GM13976 (cell line): Measurements from ENCODE around the gene PTPN11.
A peak's percentile ranks its signal among the peaks of the same experiment; 100 is the strongest.
"Not testable (repeated sequence)": the region's sequence is repeated elsewhere in the genome, so short reads cannot be mapped to it uniquely, and the experiment has no call there.

Experiments used
- DNase-seq: peaks from one replicate; pipeline ENCODE4 v3.0.0; 2012; ENCODE audit warnings: low spot score
- in situ Hi-C: fragments of 300-500 bp; cut with MboI; formaldehyde crosslinking; loops from one replicate; pipeline ENCODE4 v1.12.0; 2022; ENCODE audit warnings: low sequenced_read_pairs, mixed read lengths, inconsistent platforms; ENCODE audit not compliant: unreplicated experiment
- TF ChIP-seq, protein P1 (sequence below): IDR thresholded peaks from 2 replicates; pipeline ENCODE4 v1.5.1; 2012; ENCODE audit warnings: borderline replicate concordance, mild to moderate bottlenecking; ENCODE audit not compliant: insufficient read depth; ENCODE audit errors: extremely low read depth, missing control alignments, control extremely low read depth

PTPN11 gene

DNA sequence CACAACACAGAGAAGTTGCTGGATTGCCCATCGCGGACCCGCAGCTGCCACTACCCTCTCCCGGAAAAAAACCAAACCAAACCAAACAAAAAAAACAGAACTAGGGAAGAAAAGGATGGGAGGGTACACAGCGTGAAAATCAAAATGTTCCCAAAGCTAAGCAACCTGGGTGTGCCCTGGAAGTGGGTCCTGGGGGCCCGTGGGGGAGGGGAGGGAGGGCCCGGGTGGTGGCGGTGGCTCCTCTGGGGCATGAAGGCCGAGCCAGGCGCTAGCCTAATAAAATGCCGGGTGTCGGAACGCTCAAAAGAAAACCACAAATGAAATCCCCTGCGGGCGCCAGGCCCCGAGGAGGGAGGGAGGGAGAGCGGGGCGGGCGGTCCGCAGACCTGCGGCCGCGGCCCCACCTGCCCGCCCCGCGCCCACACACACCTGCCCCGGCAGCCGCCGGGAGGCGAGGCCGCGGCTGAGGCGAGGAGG is 37.3 kb upstream of the PTPN11 start:
- TF ChIP-seq, protein P1, sequence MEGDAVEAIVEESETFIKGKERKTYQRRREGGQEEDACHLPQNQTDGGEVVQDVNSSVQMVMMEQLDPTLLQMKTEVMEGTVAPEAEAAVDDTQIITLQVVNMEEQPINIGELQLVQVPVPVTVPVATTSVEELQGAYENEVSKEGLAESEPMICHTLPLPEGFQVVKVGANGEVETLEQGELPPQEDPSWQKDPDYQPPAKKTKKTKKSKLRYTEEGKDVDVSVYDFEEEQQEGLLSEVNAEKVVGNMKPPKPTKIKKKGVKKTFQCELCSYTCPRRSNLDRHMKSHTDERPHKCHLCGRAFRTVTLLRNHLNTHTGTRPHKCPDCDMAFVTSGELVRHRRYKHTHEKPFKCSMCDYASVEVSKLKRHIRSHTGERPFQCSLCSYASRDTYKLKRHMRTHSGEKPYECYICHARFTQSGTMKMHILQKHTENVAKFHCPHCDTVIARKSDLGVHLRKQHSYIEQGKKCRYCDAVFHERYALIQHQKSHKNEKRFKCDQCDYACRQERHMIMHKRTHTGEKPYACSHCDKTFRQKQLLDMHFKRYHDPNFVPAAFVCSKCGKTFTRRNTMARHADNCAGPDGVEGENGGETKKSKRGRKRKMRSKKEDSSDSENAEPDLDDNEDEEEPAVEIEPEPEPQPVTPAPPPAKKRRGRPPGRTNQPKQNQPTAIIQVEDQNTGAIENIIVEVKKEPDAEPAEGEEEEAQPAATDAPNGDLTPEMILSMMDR = no peak
- DNase-seq = peak; percentile 80
- in situ Hi-C loops = loop anchor here (10.0 to 25.0 kb wide), 2 partner anchors 187 to 444 kb away; no protein-coding TSS in a partner anchor

DNA sequence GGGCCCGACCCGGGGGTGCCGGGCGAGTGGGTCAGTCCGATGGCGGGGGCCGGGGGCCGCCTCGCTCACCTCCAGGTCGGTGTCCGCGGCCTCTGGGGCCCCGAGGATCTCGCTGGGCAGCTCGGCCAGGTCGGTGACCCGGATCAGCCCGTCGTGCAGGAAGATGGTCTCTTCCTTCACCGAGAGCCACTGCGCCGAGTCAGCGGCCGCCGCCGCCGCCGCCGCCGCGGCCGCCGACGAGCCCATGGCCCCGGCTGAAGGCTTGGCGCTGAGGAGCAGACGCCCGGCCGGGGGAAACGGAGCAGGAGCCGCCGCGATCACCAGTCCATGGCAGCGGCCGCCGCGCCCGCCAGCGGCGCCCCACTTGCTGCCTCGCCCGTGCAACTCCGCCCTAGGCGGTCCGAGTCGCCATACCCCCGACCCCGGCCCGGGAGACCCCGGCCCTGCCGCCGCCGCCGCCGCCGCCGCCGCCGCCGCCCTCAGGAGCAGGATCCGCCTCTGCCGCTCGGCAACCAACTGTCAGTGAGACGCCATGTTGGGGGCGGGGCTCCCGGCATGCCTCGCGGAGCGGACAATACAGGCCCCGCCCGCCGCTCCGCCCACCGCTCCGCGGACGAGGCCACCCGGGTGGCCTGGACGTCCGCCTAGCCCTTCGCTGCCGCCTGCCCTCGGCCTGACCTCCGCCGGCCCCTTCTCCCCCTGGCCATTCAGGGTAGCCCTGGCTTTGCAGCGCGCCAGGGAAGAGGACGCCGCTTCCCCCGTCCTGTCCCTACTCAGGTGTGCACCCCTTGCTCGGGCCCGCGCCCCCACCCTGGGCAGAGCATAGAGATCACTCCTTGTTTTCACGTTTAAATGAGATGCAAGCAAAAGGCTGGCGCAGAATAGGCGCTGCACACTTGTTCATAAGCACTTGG is 36.6 kb upstream of the PTPN11 start, which contains the start of gene HECTD4:
TSS of gene HECTD4 (minus strand) at position 549 of the 914 bp plus-strand sequence. CDS start at position 246, 303 bp downstream.
- in situ Hi-C loops = loop anchor here (10.0 to 25.0 kb wide), 2 partner anchors 187 to 445 kb away; no protein-coding TSS in a partner anchor
- DNase-seq = peak; percentile 99
- TF ChIP-seq, protein P1 = no peak

DNA sequence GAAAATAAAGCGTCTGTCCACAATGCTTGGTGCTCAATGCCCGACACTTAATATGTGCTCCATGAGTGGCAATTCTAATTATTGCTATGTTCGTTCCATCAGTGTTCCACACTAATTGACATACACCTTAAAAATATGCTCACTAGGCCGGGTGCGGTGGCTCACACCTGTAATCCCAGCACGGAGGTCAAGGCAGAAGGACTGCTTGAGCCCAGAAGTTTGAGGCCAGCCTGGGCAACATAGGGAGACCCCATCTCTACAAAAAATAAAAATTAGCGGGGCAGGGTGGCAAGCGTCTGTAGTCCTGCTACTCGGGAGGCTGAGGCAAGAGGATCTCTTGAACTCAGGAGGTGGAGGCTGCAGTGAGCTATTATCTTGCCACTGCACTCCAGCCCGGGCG is 35.9 kb upstream of the PTPN11 start:
- in situ Hi-C loops = loop anchor here (10.0 to 25.0 kb wide), 2 partner anchors 188 to 446 kb away; no protein-coding TSS in a partner anchor

DNA sequence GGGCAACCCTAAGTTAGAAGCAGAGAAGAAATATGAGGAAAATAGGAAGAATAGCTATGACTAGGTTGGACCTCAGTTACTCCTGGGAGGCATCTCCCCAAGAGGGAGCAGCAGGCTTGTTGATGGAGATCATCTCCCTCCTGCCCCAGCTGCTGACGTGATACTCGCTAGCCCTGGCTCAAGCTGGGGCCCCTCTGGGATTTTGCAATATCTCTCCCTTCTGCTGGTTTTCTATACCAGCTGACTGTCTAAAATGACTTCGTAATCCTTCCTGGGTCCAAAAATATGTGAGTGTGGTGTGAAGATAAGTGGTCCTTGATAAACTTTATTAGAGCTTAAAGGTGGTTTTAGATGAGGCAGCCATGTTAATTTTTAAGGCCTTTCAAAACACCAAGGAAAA is 32.0 kb upstream of the PTPN11 start:
- TF ChIP-seq, protein P1 = no peak
- in situ Hi-C loops = loop anchor here (10.0 to 25.0 kb wide), 2 partner anchors 192 to 449 kb away; no protein-coding TSS in a partner anchor
- DNase-seq = no peak

More for the DNA sequence above, 35.9 kb upstream of the PTPN11 start:
- TF ChIP-seq, protein P1 = no peak
- no peak for DNase-seq

DNA sequence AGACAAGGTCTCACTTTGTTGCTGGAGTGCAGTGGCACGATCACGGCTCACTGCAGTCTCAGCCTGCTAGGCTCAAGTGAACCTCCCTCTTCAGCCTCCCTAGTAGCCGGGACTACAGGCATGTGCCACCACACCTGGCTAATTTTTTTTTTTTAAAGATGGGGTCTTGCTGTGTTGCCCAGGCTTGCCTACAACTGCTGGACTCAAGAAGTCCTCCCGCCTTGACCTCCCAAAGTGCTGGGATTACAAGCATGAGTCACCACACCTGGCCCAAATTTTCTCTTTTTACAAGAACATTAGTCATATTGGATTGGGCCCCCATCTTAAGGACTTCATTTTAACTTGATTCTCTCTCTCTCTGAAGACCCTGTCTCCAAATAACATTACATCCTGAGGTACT is 29.5 kb upstream of the PTPN11 start:
- in situ Hi-C loops = loop anchor here (10.0 to 25.0 kb wide), 2 partner anchors 194 to 452 kb away; no protein-coding TSS in a partner anchor
- TF ChIP-seq, protein P1 = no peak
- DNase-seq = no peak

DNA sequence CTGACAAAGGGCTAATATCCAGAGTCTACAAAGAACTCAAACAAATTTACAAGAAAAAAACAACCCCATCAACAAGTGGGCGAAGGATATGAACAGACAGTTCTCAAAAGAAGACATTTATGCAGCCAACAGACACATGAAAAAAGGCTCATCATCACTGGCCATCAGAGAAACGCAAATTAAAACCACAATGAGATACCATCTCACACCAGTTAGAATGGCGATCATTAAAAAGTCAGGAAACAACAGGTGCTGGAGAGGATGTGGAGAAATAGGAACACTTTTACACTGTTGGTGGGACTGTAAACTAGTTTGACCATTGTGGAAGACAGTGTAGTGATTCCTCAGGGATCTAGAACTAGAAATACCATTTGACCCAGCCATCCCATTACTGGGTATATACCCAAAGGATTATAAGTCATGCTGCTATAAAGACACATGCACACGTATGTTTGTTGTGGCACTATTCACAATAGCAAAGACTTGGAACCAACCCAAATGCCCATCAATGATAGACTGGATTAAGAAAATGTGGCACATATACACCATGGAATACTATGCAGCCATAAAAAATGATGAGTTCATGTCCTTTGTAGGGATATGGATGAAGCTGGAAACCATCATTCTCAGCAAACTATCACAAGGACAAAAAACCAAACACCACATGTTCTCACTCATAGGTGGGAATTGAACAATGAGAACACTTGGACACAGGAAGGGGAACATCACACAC is 28.7 kb upstream of the PTPN11 start:
- not testable (repeated sequence) for DNase-seq
- in situ Hi-C loops = loop anchor here (10.0 to 25.0 kb wide), 2 partner anchors 195 to 453 kb away; no protein-coding TSS in a partner anchor
